Activated CD4-positive, alpha-beta T cell treated with anti-CD3 and anti-CD28 coated beads, Interleukin-2, amount 50 U/mL, for 1 hour (primary cell): ENCODE results near the gene CRYGN.

ENCODE experiments used
- DNase-seq: peaks from one replicate; pipeline ENCODE4 v3.0.0-alpha.2; 2020

CRYGN gene

DNA sequence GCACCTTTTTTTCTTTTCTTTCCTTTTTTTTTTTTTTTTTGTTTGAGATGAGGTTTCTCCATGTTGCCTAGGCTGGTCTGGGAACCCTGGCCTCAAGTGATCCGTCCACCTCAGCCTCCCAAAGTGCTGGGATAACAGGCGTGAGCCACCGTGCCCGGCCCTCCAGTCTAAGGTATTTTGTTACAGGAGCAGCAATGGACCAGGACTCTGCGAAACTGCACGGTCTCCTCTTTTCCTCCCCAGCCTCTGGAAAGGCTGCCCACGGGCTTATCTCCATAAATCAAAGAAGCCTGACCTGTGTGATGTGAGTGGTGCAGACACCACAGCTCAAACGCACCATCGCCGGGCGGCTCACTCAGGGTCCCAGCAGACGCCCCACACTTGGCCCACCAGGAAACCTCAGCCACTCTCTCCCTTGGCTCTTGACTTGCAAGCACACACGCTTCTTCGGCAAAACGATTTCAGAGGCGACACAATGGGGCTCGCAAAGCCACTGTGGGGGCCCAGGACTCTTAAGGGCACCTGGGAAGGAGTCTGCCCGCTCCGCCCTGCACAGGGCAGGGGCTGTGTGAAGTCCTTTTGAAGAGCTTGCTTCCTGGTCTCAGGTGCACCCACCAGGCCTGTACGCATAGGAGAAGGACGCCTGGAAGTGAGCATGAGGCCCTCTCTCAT lies 50.7 kb downstream of the CRYGN start:
- DNase-seq = no peak

- no peak for DNase-seq
Measured at GRCh38 chr7:151388430-151388829, 51.5 kb downstream of the CRYGN start.

DNA sequence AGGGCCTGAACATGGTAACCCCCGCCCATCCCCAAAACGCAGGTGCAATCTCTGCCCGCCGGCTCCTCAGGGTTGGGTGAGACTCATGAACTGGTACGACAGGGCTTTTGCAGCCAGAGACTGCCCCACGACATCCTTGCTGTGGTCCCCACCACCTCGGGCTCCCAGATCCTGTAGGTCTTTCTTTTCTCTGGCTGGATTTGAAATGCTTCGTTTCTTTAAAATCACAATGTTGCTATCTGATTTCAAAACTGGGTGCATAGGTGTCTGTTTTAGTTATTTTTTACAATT lies 52.0 kb downstream of the CRYGN start:
- no peak for DNase-seq

GRCh38 chr7:151387161-151388006 lies 52.6 kb downstream of the CRYGN start:
- no peak for DNase-seq

- DNase-seq = no peak
Measured at GRCh38 chr7:151386301-151387160, 53.4 kb downstream of the CRYGN start.

DNA sequence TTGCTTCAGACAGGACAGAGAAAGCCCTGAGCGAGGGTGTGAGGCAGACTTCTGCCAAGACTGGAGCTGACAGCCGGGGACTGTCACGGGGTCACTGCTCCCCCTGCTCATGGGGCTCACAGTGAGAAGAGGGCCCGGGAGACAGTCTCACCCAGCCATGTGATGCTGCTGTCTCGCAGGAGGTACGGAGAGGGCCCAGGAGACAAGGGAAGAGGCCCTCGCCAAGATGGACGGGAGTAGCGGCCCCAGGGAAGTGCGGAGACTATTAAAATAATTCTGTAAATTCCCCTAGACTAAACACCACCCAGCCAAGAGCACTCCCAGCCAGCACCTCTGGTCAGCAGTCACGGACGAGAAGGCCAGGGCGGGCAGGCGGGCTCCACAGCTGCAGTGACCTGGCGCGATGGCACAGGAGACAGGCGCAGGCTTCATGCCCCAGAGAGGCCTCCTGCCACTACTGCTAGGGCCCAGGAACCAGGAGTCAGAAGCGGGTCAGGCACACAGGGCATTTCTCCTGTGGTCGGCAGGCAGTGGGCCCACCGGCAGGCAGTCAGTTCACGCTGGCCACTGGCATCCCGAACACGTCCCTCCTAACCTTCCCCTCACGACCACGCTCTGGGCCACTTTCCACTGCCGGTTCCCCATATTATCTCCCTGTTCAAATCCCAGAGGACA lies 54.2 kb downstream of the CRYGN start:
- no peak for DNase-seq

DNA sequence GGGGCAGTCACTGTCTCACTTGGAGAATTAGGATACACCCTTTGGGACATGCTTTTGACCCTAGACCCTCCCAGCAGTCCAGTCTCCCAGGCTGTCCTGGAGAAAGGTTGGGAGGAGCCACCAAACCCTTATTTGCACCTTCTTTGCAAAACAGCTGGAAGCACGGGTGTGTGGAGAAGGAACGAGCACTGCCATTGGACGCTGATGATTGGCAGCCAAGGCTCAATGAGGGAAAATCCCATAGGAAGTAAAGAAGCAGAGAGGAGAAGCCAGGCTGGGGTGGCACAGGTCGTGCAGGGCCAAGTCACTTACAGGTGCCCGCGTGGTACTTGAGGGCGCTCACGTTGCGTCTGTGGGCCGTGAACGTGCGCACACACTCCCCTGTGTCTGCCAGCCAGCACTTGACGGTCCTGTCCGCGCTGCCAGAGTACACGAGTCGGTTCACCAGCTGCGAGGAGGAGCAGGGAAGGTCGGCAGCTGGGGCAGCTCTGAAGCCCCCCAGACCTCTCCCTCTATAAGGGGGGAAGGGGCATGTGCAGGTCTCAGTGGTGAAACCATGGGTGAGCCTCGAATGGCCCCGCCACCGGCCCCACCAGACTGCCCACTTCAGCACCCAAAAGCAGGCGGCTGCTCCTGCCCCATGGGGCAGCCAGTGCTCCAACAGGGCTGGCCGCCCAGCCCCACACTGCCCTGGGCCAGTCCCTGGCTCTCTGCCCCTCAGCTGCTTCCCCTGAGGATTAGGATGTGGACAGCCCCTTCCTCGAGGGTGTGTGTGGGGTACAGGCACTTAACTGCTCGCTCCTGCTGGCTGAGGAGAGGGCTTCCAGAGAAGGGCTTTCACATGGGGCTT lies 54.9 kb downstream of the CRYGN start:
- DNase-seq = no peak

- no peak for DNase-seq
Measured at GRCh38 chr7:151384352-151384697, 55.6 kb downstream of the CRYGN start.

GRCh38 chr7:151383638-151384351 lies 56.1 kb downstream of the CRYGN start:
- no peak for DNase-seq

GRCh38 chr7:151382079-151382885 lies 57.7 kb downstream of the CRYGN start:
- peak; percentile 39 for DNase-seq

DNA sequence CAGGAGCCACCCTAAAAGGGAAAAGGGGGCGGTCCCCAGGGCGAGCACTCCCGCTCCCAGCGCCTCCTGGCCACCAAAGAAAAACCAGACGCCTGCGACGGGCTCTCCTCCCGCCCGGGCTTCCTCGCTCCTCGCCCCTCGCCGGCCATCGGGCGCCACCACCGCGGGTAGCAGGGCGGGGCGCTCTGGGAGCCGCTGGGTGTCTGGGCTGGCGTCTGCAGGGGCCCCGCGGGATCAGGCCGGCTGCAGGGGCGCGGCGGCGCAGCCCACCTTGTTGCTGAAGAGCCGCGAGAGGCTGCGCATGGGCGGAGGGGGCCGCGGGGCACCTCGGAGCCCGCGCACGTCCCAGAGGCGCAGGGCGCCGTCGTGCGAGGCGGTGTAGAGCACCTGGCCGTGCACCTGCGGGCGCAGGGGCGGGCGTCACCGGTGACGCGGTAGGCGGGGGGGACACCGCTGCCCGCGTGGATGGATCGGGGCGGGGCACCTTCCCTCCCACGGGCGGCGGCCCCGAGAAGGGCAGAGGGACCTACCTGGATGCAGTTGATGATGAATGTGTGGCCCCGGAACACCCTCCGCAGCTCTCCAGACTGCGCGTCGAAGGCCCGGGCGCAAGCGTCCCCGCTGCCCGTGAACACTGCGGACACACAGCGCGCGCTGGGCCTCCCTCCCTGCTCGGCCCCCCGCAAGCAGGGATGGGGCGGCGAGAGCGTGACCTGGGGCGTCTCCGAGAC lies 58.4 kb downstream of the CRYGN start:
- DNase-seq = peak; percentile 68

DNA sequence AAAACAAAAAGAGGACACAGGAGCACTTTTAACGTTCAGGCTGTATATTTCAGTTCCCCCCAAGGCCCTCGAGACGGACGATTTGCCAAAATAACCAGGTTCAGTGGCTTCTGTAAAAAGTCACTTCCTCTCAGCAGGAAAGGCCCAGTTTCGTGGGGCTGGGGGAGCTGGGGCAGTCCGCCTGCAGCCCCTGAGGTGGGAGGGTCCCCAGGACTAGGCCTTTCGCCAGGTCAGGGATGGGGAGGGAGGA lies 58.9 kb downstream of the CRYGN start:
- no peak for DNase-seq

DNA sequence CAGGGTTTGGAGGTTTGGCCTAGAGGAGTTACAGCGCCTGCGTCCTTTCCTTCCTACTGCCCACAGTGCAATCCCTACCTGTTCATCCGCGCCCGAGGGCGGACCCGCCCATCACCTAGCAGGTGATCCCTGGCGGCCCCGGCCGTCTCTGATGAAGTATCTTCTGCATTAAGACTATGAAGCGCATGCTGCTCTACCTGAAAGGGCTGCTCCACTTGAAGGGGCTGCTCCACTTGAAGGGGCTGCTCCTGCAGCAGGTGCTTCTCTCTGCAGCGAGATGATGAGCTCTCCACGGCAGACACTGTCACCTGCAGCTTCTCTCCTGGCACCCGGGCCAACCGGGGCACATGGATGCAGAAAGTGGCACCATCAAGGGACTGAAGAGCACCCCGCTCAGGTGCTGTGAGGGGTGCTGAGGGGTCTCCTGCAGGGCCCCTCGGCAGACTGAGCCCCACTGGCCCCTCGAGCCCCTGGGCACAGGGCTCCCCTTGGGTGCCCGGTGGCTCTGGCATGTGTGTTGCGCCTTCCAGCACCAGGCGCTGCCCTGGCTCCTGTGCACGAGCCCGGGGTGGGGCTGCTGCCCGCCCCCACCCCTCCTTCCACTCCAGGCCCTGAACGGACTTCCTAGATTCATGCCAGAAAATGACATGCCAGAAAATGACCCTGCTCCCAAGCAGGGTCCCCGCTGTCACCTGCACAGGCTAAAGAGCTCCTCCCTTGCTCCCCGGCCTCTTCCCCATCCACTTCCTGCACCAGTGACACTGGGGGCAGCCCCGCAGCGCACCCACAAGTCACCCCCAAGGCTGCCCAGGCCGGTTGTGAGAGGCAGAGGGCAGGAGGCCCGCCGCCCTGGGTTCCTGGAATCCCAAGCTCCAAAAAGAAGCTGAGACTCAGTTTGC lies 59.5 kb downstream of the CRYGN start:
- no peak for DNase-seq

GRCh38 chr7:151379534-151380198 lies 60.3 kb downstream of the CRYGN start:
- no peak for DNase-seq

GRCh38 chr7:151379193-151379520 lies 60.8 kb downstream of the CRYGN start:
- DNase-seq = no peak
